EH (cell line): Measurements from ENCODE around the gene SLC44A1.

ENCODE experiments used
- DNase-seq: peaks from one replicate; pipeline ENCODE4 v3.0.0-alpha.2; 2015; ENCODE audit warnings: low read depth

SLC44A1 gene

GRCh38 chr9:105273731-105274130 is 29.3 kb downstream of the SLC44A1 start:
- DNase-seq = no peak

- DNase-seq = no peak
Observed at GRCh38 chr9:105275111-105275510, 30.7 kb downstream of the SLC44A1 start.

GRCh38 chr9:105275938-105276337 is 31.5 kb downstream of the SLC44A1 start:
- no peak for DNase-seq

- no peak for DNase-seq
Observed at GRCh38 chr9:105278751-105279150, 34.3 kb downstream of the SLC44A1 start.

- DNase-seq = peak; percentile 33
Observed at GRCh38 chr9:105280691-105281090, 36.2 kb downstream of the SLC44A1 start.

GRCh38 chr9:105281272-105281671 is 36.8 kb downstream of the SLC44A1 start:
- DNase-seq = no peak

- no peak for DNase-seq
Observed at GRCh38 chr9:105281926-105282325, 37.5 kb downstream of the SLC44A1 start.

GRCh38 chr9:105282870-105283621 is 38.6 kb downstream of the SLC44A1 start:
- DNase-seq = no peak

GRCh38 chr9:105283795-105284194 is 39.3 kb downstream of the SLC44A1 start:
- DNase-seq = no peak

- DNase-seq = no peak
Observed at GRCh38 chr9:105284463-105284862, 40.0 kb downstream of the SLC44A1 start.

- no peak for DNase-seq
Observed at GRCh38 chr9:105286098-105286497, 41.6 kb downstream of the SLC44A1 start.

- no peak for DNase-seq
Observed at GRCh38 chr9:105289305-105289704, 44.9 kb downstream of the SLC44A1 start.

- peak; percentile 66 for DNase-seq
Observed at GRCh38 chr9:105290418-105290817, 46.0 kb downstream of the SLC44A1 start.

GRCh38 chr9:105290954-105291353 is 46.5 kb downstream of the SLC44A1 start:
- DNase-seq = no peak

- DNase-seq = no peak
Observed at GRCh38 chr9:105291422-105291859, 47.0 kb downstream of the SLC44A1 start.

- no peak for DNase-seq
Observed at GRCh38 chr9:105291938-105292337, 47.5 kb downstream of the SLC44A1 start.

- no peak for DNase-seq
Observed at GRCh38 chr9:105293408-105293807, 49.0 kb downstream of the SLC44A1 start.

GRCh38 chr9:105295201-105295550 is 50.7 kb downstream of the SLC44A1 start:
- DNase-seq = no peak

GRCh38 chr9:105295986-105296385 is 51.5 kb downstream of the SLC44A1 start:
- no peak for DNase-seq

- DNase-seq = no peak
Observed at GRCh38 chr9:105296445-105296844, 52.0 kb downstream of the SLC44A1 start.

- peak; percentile 94 for DNase-seq
Observed at GRCh38 chr9:105296877-105297287, 52.4 kb downstream of the SLC44A1 start.

- DNase-seq = no peak
Observed at GRCh38 chr9:105297442-105298075, 53.1 kb downstream of the SLC44A1 start.

- peak; percentile 97 for DNase-seq
Observed at GRCh38 chr9:105299190-105299854, 54.9 kb downstream of the SLC44A1 start.
